Measurements from ENCODE around the gene DRAXIN. TPM values are rescaled to one million over a fixed set of nuclear protein-coding genes. Genes with fewer than 3 reads are reported as not detected.

Gene DRAXIN
- total and polyA plus RNA-seq, 11 donors: 0.03 to 0.29 (median 0.10) TPM; not detected in 4

GRCh38 chr1:11733306-11733705 is 41.8 kb downstream of the DRAXIN start:
- H3K9me3 ChIP-seq: no peaks in the 10 kb centered on the region
- TF ChIP-seq POLR2A (IDR thresholded peaks at IDR 0.05) (no peak), CTCF (IDR thresholded peaks at IDR 0.05) (no peak)
- intact Hi-C loops (cut with DNase I): loop anchor here in 3 of 10 donors (10.0 kb wide), 2 partner anchors 51 to 71 kb away; partner anchors contain the start of genes CLCN6 (in 2 of the 3) and MTHFR (in 2 of the 3)
- no peaks in the 10 kb centered on the region for H3K36me3 ChIP-seq
- H3K27ac ChIP-seq: peak overlapping the region in 1 of 12 donors; percentile 82
- no peaks in the 10 kb centered on the region for H3K27me3 ChIP-seq
- DNase-seq: no peak
- ATAC-seq: no peak
- WGBS, 4 donors: 89 to 94% (median 93%) methylated on average over 3 of the region's 3 CpGs
- peaks cover 5 to 75% (median 36%) of the 10 kb centered on the region in 12 donors for H3K4me1 ChIP-seq
- H3K4me3 ChIP-seq: no peak overlapping the region

DNA sequence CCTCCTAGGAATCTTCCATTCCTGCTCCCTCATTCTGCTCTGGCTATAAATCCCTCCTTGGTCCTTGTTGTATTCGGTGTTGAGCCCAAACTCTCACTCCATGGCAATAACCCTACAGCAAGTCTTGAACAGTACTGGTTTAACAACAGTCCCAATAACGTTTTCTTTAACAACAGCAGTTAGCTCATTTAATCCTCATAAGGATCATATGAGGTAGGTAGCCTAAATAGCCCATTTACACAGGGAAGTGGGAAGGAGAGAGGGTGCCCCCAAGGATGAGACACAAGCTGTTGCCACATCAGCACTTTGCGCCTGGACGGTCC is 44.0 kb downstream of the DRAXIN start:
- no peak for ATAC-seq
- Histone ChIP-seq H3K4me3 (peak overlapping the region in 10 of 12 donors; percentile 67 to 98 (median 86)), H3K4me1 (peaks cover 5 to 76% (median 31%) of the 10 kb centered on the region in 12 donors), H3K9me3 (no peaks in the 10 kb centered on the region), H3K36me3 (no peaks in the 10 kb centered on the region), H3K27ac (peak overlapping the region in 11 of 12 donors; percentile 60 to 96 (median 84)), H3K27me3 (no peaks in the 10 kb centered on the region)
- intact Hi-C loops (cut with DNase I): loop anchor here in 9 of 10 donors (5.0 to 10.0 kb wide), 5 partner anchors 47 to 72 kb away; partner anchors contain the start of genes CLCN6 (in 5 of the 9) and MTHFR (in 5 of the 9)
- WGBS, 4 donors: 28 to 34% (median 32%) methylated on average over 4 of the region's 4 CpGs
- DNase-seq: no peak
- TF ChIP-seq CTCF (IDR thresholded peaks at IDR 0.05) (no peak), POLR2A (IDR thresholded peaks at IDR 0.05) (no peak)

GRCh38 chr1:11735854-11736745 is 44.6 kb downstream of the DRAXIN start, which contains the start of gene AGTRAP:
TSS of gene AGTRAP (plus strand) at chr1:11736136. CDS start at chr1:11736209, 73 bp downstream.
- ATAC-seq: peak; percentile 85 to 94 (median 87)
- intact Hi-C loops (cut with DNase I): loop anchor here in 9 of 10 donors (5.0 to 10.0 kb wide), 5 partner anchors 46 to 71 kb away; partner anchors contain the start of genes CLCN6 (in 5 of the 9) and MTHFR (in 5 of the 9)
- Histone ChIP-seq H3K4me3 (peak within 1 kb of the TSS; percentile 67 to 98 (median 84)), H3K27me3 (no peaks in the 10 kb centered on the region), H3K27ac (peak within 1 kb of the TSS; percentile 39 to 96 (median 84)), H3K4me1 (peaks cover 5 to 76% (median 28%) of the 10 kb centered on the region in 12 donors), H3K9me3 (no peaks in the 10 kb centered on the region), H3K36me3 (no peaks in the 10 kb centered on the region)
- TF ChIP-seq CTCF (IDR thresholded peaks at IDR 0.05) (no peak), POLR2A (IDR thresholded peaks at IDR 0.05) (peak in 1 of 2 donors; percentile 65)
- WGBS, 4 donors: 0 to 1% (median 1%) methylated on average over 34 to 59 of the region's 59 CpGs
- peak; percentile 97 to 98 (median 98) for DNase-seq

All from heart left ventricle (tissue), 16 donors.